Measurements from ENCODE around the gene FAHD2B.
"Not testable (repeated sequence)": the region's sequence is repeated elsewhere in the genome, so short reads cannot be mapped to it uniquely, and the experiment has no call there.

DNA sequence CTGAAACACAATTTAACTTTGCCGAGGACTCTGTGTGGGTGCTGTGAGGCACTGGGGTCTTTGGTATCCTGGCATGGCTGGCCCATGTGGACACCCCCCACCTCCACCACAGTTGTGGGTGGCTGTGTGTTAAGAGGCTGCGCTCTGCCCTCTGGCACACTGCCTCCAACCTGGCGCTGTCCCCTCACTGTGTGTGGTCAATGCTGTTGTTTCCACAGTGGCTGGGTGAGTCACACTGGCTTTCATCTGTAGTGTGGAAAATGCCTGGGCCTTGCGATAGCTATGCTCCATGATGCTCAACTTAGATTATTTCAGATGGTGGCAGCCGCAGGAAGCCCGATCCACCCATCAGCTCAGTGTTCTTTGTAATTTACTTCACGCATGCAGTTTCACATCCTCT lies 9.6 kb downstream of the FAHD2B start:
- TF ChIP-seq, protein P1, sequence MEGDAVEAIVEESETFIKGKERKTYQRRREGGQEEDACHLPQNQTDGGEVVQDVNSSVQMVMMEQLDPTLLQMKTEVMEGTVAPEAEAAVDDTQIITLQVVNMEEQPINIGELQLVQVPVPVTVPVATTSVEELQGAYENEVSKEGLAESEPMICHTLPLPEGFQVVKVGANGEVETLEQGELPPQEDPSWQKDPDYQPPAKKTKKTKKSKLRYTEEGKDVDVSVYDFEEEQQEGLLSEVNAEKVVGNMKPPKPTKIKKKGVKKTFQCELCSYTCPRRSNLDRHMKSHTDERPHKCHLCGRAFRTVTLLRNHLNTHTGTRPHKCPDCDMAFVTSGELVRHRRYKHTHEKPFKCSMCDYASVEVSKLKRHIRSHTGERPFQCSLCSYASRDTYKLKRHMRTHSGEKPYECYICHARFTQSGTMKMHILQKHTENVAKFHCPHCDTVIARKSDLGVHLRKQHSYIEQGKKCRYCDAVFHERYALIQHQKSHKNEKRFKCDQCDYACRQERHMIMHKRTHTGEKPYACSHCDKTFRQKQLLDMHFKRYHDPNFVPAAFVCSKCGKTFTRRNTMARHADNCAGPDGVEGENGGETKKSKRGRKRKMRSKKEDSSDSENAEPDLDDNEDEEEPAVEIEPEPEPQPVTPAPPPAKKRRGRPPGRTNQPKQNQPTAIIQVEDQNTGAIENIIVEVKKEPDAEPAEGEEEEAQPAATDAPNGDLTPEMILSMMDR (IDR thresholded peaks at IDR 0.05; ENCODE audit: poor library complexity, severe bottlenecking): not testable (repeated sequence)
- TF ChIP-seq, protein P2, sequence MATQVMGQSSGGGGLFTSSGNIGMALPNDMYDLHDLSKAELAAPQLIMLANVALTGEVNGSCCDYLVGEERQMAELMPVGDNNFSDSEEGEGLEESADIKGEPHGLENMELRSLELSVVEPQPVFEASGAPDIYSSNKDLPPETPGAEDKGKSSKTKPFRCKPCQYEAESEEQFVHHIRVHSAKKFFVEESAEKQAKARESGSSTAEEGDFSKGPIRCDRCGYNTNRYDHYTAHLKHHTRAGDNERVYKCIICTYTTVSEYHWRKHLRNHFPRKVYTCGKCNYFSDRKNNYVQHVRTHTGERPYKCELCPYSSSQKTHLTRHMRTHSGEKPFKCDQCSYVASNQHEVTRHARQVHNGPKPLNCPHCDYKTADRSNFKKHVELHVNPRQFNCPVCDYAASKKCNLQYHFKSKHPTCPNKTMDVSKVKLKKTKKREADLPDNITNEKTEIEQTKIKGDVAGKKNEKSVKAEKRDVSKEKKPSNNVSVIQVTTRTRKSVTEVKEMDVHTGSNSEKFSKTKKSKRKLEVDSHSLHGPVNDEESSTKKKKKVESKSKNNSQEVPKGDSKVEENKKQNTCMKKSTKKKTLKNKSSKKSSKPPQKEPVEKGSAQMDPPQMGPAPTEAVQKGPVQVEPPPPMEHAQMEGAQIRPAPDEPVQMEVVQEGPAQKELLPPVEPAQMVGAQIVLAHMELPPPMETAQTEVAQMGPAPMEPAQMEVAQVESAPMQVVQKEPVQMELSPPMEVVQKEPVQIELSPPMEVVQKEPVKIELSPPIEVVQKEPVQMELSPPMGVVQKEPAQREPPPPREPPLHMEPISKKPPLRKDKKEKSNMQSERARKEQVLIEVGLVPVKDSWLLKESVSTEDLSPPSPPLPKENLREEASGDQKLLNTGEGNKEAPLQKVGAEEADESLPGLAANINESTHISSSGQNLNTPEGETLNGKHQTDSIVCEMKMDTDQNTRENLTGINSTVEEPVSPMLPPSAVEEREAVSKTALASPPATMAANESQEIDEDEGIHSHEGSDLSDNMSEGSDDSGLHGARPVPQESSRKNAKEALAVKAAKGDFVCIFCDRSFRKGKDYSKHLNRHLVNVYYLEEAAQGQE (IDR thresholded peaks at IDR 0.05; ENCODE audit: borderline replicate concordance): not testable (repeated sequence)
- not testable (repeated sequence) for TF ChIP-seq RAD21 (conservative IDR thresholded peaks at IDR 0.05); EZH2 (IDR thresholded peaks at IDR 0.05; ENCODE audit: borderline replicate concordance, insufficient read depth, low read length, poor library complexity, severe bottlenecking); EP300 (conservative IDR thresholded peaks at IDR 0.05; ENCODE audit: poor library complexity, severe bottlenecking); TAF1 (IDR thresholded peaks at IDR 0.05; ENCODE audit: low read depth); POLR2AphosphoS5 (IDR thresholded peaks at IDR 0.05)
